Right lung (tissue), 10 donors: ENCODE data around the gene FADS6. TPM values are rescaled to one million over a fixed set of nuclear protein-coding genes. Genes with fewer than 3 reads are reported as not detected.

Experiments
- DNase-seq, 2 donors: peaks; one replicate each; pipeline ENCODE4 v3.0.0-alpha.2; 2013
- long read RNA-seq, 8 donors: transcript quantifications; one replicate each; lab custom pipeline, GENCODE V29; 2026
- polyA plus RNA-seq, 5 donors: library from polyadenylated mRNA; unstranded; fragments of 120-200 nt; gene quantifications; one replicate each; pipeline versions ENCODE4 v1.2.1 to v1.2.3, GENCODE V29; 2013; ENCODE audit warnings: inconsistent platforms in 1 of 5, low replicate concordance in 1 of 5; ENCODE audit not compliant: insufficient read length in 5 of 5, insufficient read depth in 1 of 5

FADS6 gene, protein sequence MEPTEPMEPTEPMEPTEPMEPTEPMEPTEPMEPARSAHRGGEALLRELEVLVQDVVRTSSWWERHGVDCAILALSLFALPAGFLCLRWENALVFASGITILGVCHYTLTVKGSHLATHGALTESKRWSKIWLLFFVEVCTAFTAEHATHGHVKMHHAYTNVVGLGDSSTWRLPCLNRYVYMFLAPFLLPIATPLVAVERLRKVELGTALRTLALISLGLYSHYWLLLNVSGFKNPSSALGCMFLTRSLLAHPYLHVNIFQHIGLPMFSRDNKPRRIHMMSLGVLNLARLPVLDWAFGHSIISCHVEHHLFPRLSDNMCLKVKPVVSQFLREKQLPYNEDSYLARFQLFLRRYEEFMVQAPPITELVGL
- under 1 TPM in 4 of 5 donors, not detected in 1; 0.09 to 0.18 (median 0.10) TPM for polyA plus RNA-seq
- long read RNA-seq, donor 1 = 0 reads
- long read RNA-seq, donor 2 = 0 reads
- long read RNA-seq, donor 3 = 0 reads
- long read RNA-seq, donor 4 = 0 reads
- long read RNA-seq, donor 5 = 0 reads
- long read RNA-seq, donor 6 = 0 reads
- long read RNA-seq, donor 7 = 0 reads
- long read RNA-seq, donor 8 = 0 reads

DNA sequence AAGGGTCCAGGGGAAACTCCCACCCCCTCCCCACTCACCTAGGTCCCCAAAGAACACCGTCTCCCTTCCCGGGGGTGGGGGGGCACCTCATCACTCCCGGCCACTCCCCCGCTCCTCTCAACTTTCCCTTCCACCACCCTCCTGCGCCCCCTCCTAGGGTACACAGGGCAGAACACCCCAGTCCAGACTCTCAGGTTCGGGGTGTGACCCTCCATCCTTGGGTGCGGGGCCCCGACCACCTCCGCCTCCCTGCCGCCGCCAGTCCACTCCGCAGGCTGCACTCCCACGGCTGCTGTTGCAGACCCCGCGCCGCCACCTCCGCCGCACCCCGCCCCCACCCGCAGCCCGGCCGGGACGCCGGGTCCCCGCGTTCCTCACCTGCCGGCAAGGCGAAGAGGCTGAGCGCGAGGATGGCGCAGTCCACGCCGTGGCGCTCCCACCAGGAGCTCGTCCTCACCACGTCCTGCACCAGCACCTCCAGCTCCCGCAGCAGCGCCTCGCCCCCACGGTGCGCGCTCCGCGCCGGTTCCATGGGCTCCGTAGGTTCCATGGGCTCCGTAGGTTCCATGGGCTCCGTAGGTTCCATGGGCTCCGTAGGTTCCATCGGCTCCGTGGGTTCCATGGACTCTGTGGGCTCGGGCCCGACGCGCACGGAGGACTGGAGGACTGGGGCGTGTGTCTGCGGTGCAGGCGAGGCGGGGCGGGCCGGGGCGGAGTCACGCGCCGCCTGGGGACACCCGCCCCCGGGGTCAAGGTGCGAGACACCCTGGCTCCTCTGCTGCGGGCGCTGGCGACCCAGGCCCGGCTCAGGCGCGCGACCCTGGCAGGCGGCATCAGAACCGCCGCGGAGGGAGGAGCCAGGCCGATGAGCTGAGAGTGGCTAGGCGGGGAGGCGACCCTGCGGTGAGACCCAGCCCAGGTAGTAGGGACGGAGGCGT, at the start of gene FADS6:
Gene FADS6, minus strand, starts transcription at position 660 of the 938 bp plus-strand sequence. Its CDS starts 38 bp downstream, at position 622.
- DNase-seq = no peak

DNA sequence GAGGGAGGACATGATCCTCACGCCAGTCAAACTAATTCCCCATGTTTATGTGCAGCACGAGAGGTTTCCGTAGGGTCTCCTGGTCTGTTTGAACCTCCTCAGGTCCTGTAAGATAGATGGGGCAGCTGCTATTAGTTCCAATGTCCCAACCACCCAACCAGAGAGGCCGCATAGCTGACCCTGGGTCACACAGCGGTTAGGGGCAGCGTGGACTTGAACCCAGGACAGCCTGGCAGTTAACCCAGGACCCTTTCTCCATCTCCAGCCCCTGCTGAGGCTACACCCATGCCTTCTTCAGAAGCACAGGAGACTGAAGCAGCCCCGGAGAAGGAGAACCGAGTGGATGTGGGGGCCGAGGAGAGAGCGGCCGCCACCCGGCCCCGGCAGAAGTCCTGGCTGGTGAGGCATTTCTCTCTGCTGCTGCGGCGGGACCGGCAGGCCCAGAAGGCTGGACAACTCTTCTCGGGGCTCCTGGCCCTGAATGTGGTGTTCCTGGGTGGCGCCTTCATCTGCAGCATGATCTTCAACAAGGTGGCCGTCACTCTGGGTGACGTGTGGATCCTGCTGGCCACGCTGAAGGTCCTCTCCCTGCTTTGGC, 47.8 kb upstream of the FADS6 start:
- no peak for DNase-seq

DNA sequence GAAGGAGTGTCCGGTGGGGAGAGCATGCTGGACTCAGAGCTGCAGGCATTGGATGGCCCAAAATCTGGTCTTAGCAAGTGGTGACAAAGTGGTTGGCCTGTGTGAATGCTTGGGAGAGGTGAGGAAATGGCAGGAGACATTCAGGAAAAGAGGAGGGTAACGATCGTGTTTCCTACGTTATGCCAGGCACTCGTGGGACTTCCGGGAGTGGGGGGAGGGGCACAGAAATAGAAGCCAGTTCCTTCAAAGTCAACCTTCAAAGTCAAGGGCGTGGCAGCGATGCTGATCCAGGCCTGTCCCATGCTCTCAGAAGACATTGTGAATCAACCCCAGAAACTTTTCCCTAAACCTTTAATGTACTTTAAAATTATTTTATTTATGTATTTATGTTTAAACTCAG, 46.1 kb upstream of the FADS6 start:
- DNase-seq = no peak

DNA sequence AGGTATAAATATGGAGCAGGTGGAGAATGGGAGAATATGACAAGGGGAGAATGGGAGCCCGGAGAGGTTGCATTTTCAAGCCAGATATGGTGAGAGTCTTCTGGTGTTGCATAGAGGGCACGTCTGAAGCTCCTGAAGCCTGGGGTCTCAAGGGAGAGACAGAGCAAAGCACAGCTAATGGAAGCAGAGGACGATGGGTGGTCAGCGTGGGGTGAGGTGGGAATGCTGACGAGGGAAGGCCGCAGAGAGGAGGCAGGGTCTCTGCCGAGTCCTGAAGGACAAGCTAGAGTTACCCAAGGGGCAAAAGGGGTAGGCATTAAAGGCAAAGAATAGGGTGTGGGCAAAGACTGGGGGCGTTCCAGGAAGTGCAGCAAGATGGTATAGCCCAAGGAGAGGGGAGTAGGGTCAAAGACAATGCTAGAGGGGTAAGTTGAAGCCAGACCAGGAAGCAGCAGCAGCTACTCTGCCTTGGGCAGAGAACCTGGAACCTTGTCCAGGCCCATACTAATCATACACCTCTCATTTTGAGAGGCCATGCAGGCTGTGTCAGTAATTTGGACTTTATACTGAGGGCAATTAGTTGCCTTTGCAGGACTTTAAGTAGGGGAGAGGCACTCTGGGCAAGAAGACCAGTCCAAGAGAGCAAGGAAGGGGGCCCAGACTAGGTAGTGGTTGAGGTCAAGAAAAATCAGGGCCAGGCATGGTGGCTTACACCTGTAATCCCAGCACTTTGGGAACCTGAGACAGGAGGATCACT, 44.9 kb upstream of the FADS6 start:
- DNase-seq = no peak

DNA sequence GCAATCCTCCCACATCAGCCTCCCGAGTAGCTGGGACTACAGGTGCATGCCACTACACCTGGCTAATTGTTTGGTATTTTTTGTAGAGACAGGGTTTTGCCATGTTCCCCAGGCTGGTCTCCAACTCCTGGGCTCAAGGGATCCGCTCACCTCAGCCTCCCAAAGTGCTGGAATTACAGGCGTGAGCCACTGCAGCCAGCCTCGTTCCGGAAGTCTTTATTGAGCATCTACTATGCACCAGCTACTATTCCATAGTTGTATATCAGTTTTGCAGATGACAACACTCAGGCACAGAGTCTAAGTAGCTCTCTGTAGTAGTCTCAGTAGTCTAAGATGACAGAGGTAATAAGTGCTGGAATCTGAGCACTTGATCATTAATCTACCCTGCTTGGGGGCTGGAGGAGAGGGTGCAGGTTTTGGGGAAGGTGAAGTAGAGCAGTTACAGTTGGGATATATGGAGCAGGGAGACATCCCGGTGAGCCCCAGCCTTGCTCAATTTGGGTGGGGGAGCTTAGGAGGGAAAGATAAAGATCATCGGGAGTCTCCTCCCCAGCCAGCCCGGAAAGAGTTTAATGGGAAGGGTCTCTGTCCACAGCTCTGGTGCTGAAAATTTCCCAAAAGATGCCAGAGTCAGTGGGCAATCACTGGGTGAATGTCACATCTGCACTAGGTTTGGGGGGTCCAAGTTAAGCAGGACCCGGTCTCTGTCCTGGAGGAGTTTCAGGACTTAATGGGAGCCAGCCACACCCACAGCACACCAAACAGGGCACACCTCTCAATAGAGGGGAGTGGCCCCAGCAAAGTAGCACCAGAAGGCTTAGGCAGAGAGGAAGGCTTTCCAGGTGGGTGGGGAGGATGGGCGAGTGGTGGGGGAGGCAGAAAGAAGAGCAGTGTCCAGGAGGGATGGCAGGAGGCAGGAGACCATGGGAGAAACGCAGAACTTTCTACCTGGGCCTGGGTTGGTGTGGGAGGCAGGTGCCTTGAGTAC, 43.9 kb upstream of the FADS6 start:
- no peak for DNase-seq

DNA sequence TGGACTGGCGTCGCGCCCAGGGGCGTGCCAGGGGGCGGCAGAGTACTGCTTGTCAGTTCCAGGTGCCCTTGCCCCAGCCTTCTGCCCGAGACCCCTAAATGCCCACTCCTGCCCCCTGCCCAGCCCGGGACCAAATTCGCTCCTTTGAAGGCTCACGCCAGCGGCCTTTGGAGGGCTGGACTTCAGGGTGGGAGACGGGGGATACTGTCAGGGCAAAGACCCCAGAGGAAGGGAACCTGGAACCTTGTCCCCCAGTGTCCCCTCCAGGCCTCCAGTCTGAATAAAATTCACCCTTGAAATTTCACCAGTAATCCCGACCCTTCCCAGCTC, 43.0 kb upstream of the FADS6 start:
- DNase-seq = no peak

DNA sequence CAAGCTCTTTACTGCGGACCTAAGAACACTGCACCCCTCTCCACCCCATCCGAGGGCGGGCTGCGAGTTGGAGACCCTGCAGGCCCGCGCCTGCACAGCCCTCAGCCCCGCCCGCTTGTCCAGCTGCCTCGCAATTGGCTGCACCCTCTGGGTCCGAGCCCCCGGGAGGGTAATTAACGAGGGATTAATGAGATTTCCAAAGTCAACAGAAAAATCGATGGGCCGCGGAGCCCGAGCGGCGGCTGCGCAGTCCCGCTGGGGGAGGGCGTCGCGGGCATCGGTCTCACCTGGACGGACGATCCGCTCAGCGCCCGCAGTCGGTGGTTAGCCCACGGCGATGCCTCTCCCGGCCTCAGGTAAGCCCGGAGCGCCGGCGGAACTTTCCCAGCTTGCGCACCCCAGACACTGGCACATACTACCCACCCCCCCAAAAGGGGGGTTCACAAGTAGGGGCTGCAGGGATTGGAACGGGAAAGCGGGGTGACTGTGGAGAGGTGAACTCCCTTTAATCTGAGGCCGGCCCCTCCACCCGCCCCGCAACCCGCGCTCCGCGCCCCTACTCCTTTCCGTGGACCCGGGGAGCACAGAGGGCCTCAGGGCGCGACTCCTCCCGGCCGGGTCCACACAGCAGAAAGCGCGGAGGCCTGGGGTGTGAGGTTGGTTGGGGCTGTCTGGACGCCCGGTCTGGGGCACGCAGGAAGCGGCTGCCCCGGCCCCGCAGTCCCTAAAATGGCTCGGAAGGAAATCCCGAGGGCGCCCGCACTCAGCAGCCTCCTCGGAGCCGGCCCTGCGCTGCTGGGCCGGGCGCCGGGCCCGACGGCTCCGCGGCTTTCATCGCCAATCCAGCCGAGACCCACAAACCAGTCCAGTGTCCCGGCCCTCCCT, 42.4 kb upstream of the FADS6 start, which contains the start of gene OTOP3:
Gene OTOP3, plus strand, starts transcription at position 314 of the 885 bp plus-strand sequence. Its CDS starts 24 bp downstream, at position 338.
- DNase-seq = no peak

DNA sequence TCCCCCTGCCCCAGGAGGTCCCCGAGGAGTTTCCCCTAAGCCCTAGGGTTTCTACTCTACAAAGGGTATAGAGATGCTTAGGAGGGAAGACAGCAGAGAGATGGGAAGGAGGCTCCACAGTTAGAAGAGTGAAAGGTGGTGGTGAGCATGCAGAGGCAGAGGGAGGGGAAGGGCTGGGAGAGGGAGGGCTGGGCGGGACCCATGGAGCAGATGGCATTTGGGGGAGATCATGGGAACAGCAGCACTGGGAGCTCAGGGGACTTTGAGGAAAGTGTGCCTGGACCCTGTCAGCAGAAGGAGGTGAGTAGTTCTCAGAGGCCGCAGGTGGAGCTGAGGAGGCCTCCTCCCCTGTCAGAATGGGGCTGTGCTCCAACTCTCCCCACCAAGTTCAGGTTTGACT, 41.6 kb upstream of the FADS6 start:
- no peak for DNase-seq

DNA sequence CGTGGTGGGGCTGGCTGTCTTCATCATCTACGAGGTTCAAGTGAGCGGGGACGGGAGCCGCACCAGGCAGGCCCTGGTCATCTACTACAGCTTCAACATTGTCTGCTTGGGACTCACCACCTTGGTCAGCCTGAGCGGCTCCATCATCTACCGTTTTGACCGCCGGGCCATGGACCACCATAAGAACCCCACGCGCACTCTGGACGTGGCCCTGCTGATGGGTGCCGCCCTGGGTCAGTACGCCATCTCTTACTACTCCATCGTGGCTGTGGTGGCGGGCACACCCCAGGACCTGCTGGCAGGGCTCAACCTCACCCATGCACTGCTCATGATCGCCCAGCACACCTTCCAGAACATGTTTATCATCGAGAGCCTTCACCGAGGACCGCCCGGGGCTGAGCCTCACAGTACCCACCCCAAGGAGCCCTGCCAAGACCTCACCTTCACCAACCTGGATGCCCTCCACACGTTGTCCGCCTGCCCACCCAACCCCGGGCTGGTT, 37.2 kb upstream of the FADS6 start:
- DNase-seq = no peak

DNA sequence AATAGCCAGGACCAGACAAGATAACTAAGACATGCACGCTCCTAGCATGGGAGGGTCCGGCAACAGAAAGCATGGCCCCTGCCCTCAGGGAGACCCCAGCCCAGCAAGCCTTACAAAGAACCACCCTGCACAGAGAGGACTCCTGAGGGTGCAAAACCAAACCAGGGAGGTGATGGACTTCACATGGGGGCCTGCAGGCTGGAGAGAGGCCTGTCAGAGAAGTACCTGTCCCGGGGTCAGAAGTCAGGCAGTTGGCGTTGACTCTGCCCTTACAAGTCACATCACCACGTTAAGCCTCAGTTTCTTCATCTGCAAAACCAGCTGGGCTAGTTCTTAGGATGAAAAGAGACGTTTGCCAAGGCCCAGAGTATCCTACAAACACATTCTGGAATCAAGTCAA, 35.4 kb upstream of the FADS6 start:
- DNase-seq = no peak

DNA sequence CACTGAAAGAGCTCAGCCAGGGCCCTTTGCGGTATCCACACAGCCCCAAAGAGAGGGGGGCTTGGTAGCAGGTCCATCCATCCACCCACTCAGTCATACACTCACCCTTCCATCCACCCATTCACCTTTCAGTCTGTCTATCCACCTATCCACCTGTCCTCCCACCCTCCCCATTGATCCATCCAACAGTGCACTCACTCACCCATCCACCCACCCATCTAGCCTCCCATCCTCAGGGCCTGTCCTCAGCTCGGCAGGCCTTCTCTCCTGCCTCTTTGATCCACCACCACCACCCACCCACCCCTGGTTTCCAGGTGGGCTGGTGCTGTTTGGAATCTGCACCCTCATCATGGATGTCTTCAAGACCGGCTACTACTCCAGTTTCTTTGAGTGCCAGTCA, 31.8 kb upstream of the FADS6 start:
- no peak for DNase-seq

DNA sequence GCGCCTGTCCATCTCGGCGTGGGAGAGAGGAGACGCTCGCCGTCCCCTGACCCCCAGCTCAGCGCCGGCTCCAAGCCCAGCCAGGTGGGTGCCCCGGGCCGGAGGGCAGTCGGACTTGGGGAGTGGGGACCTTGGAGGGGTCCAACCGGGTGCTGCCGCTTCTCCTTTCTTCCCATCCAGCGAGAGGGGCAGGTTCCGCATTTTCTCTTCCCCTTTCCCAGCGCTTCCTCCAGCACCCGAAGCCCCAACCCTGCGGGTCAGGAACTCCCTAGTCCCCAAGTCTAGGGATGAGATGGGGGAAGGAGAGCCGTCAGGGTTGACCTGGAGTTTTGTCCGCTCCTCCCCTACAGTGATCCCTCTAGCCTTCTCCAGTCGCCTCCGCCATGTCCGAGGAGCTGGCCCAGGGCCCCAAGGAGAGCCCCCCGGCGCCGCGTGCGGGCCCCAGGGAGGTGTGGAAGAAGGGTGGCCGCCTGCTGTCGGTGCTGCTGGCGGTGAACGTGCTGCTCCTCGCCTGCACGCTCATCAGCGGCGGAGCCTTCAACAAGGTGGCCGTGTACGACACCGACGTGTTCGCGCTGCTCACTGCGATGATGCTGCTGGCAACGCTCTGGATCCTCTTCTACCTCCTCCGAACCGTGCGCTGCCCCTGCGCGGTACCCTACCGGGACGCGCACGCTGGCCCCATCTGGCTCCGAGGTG, 31.0 kb upstream of the FADS6 start, which contains the start of gene OTOP2:
Gene OTOP2, plus strand, starts transcription at position 24 of the 699 bp plus-strand sequence. Its CDS starts 360 bp downstream, at position 384.
- no peak for DNase-seq

DNA sequence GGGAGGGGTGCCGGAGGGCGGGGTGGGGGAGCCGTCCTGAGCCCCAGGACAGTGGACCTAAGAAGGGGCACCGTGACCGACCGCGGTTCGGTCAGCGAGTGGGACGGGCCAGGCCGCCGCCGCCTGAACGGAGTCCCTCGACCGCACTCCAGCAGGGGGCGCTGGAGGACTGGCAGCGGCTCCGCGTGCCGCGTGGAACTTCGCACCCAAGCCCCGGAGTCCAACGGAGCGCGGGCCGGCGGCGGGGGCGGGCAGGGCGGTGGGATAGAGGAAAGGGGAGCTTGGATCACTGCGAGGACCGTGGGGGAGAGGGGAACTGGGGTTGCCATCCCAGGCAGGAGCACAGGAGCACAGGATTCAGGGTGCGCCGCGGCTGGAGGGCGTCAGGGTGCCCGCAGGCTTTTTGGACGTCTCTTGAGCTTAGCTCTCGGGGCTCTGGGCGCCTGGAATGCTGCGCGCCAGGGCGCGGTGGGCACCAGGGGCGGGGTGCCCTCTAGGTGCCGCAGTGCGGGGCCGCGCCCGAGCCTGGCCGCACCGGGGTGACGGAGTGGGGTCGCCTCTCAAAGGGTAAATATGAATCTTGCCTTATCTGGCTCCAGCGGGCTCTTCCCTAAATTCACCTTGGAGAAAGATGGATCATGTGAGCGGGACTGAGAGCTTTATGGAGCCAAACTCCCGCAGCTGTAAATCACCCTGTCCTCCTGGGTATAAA, 30.3 kb upstream of the FADS6 start:
- no peak for DNase-seq

DNA sequence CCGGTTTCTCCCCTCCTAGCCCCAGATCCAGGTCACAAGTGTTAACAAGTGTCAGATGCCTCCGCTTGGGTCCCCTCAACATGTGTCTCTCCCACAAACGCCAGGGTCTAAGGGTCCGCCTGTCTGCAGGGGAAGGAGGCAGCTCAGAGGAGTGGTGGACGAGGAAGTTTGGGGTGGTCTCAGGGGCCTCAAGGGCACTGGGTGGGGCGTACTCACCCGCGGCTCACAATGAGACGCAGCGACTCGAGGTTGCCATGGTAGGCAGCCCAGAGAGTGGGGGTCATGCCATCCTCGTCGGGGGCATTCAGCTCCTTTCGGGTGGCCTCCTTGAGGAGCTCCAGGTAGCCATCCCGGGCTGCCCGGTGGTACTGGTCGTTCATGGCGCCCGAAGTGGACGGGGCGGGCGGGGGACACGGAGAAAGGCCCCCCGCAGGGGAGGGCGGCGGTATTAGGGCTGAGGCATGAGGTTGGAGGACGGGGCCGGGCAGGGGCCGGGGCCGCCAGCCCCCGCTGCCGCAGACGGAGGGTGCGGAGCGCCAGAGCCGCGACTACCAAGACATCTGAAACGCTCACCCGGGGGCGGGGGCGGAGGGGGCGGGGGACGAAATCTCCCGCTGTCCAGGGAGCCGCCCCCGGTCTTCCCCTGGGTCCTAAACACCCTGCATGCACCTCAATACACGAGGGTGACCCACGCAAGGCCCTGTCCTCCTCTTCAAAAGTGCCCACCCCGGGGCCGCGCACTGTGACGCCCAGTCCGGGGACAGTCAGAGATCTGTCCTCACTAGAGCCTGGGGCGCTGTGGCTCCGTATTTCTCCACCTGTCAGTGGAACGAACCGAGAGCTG, 29.5 kb upstream of the FADS6 start, which contains the start of gene USH1G:
Gene USH1G, minus strand, starts transcription at position 562 of the 844 bp plus-strand sequence. Its CDS starts 182 bp downstream, at position 380.
- no peak for DNase-seq

DNA sequence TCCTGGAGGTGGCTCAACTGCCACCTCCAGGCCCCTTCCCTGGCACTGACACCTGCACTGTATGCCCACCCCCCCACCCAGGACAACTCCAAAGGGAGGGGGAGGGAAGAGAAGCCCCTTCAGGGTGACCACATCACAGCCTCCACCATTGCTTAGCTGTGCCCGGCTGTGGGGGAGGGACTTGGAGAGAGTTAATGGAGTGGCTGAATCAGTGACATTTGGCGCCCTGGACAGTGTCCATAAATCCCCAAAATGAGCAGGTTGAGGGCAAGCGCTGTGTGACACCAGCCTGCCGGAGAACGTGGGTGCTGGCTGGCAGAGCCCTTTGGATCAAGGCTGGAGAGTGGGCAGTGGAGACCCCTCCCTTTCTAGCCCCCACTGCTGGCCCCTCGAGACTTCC, 28.7 kb upstream of the FADS6 start:
- no peak for DNase-seq

DNA sequence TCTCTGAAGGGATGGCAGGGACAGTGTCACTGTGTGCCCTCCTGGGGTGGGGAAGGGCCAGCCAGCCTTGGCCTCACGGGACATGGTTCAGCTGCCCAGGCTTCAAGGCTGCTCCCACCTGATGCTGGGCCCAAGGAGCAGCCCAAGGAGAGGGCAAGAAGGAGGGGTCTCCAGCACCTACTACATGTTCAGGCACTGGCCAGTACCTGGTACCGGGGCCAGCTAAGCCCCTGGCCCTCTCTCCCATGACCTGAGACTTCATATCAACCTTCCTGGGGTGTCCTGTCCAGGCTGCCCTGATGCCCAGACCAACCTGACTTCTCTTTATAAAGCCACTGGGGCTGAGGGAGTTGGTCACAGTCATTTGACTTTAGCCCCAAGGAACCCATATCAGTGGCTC, 28.3 kb upstream of the FADS6 start:
- no peak for DNase-seq
